T-cell (primary cell): ENCODE results near the gene SLC35B1. TPM values are rescaled to one million over a fixed set of nuclear protein-coding genes. Genes with fewer than 3 reads are reported as not detected.
"Not testable (repeated sequence)": the region's sequence is repeated elsewhere in the genome, so short reads cannot be mapped to it uniquely, and the experiment has no call there.

ENCODE experiments used
- ATAC-seq, 4 experiments: fragments of 200-7000 bp in 3 of 4; fragments of 150-1000 bp in 1 of 4; cut with Tn5 transposase; replicated peaks in 1 of 4; 1 replicate in 3 of 4; 2 replicates in 1 of 4; pipeline ENCODE4 v1.10.0; 2021; ENCODE audit warnings: moderate library complexity in 3 of 4, mild to moderate bottlenecking in 2 of 4, moderate number of reproducible peaks in 1 of 4
- CTCF ChIA-PET, 2 donors: fragments of 300-600 bp; sonication (Branson Sonifier 250); formaldehyde crosslinking; loops; one replicate each; lab custom pipeline; 2022; ENCODE audit warnings: antibody characterized with exemption in 2 of 2; lab: Charles Lee
- POLR2A ChIA-PET, 2 donors: fragments of 300-600 bp; sonication (Branson Sonifier 250); formaldehyde crosslinking; loops; one replicate each; lab custom pipeline; 2022; ENCODE audit warnings: antibody characterized with exemption in 2 of 2; lab: Charles Lee
- DNase-seq, 35 experiments: peaks; one replicate each; pipeline versions ENCODE4 v3.0.0 to v3.0.0-alpha.2; 2013 to 2023
- H3K27ac ChIP-seq: one replicate; pipeline ENCODE4 v1.5.1; 2013; ENCODE audit warnings: low read length
- H3K27me3 ChIP-seq, 2 experiments: replicated peaks in 1 of 2; 1 replicate in 1 of 2; 2 replicates in 1 of 2; pipeline versions ENCODE4 v1.6.1 to v1.7.0; 2013; ENCODE audit warnings: low read length in 1 of 2, mixed read lengths in 1 of 2; ENCODE audit not compliant: control insufficient read depth in 2 of 2, insufficient read depth in 2 of 2; ENCODE audit errors: extremely low read depth in 1 of 2
- H3K36me3 ChIP-seq, 2 donors: 1 replicate in 1 of 2; 2 replicates in 1 of 2; pipeline versions ENCODE4 v1.6.1 to v1.7.0; 2013; ENCODE audit warnings: low read length in 1 of 2; ENCODE audit not compliant: control insufficient read depth in 2 of 2, insufficient read depth in 1 of 2; ENCODE audit errors: extremely low read depth in 1 of 2
- H3K4me1 ChIP-seq, 2 experiments: 1 replicate in 1 of 2; 2 replicates in 1 of 2; pipeline versions ENCODE4 v1.6.1 to v1.7.0; 2013; ENCODE audit warnings: low read length in 2 of 2, mixed read lengths in 1 of 2; ENCODE audit not compliant: insufficient read depth in 2 of 2, control insufficient read depth in 1 of 2; ENCODE audit errors: extremely low read depth in 1 of 2
- H3K4me3 ChIP-seq, 2 donors: 1 replicate in 1 of 2; 2 replicates in 1 of 2; pipeline versions ENCODE4 v1.5.1 to v1.7.0; 2013; ENCODE audit warnings: mild to moderate bottlenecking in 2 of 2, low read length in 1 of 2, moderate library complexity in 1 of 2; ENCODE audit not compliant: control insufficient read depth in 1 of 2; ENCODE audit errors: extremely low read depth in 1 of 2
- H3K9me3 ChIP-seq: 2 replicates; pipeline ENCODE4 v1.7.0; 2013
- H3K27ac Mint-ChIP-seq, 2 donors: one replicate each; pipeline ENCODE4 v1.8.0; 2020 to 2021; ENCODE audit warnings: mild to moderate bottlenecking in 2 of 2, mixed read lengths in 2 of 2
- H3K27me3 Mint-ChIP-seq, 2 donors: one replicate each; pipeline ENCODE4 v1.8.0; 2021 to 2022; ENCODE audit warnings: mixed read lengths in 2 of 2
- H3K36me3 Mint-ChIP-seq: one replicate; pipeline ENCODE4 v1.8.0; 2021; ENCODE audit warnings: mixed read lengths
- H3K4me1 Mint-ChIP-seq, 3 donors: one replicate each; pipeline ENCODE4 v1.8.0; 2020 to 2022; ENCODE audit warnings: mixed read lengths in 3 of 3, mild to moderate bottlenecking in 1 of 3
- H3K4me3 Mint-ChIP-seq, 3 donors: one replicate each; pipeline ENCODE4 v1.8.0; 2020 to 2022; ENCODE audit warnings: mild to moderate bottlenecking in 3 of 3, mixed read lengths in 3 of 3, moderate library complexity in 3 of 3
- H3K9me3 Mint-ChIP-seq, 3 donors: one replicate each; pipeline ENCODE4 v1.8.0; 2020 to 2022; ENCODE audit warnings: mixed read lengths in 3 of 3
- WGBS: methylation state at CpG from one replicate; pipeline ENCODE4 v1.1.5; 2013; ENCODE audit warnings: missing lambda C conversion rate; ENCODE audit not compliant: insufficient coverage; 5-methylcytosine and 5-hydroxymethylcytosine counted together
- total RNA-seq, 35 experiments: library from RNA in 6 of 35; stranded (reverse) in 6 of 35; fragments of 120-200 nt in 1 of 35; gene quantifications; one replicate each; pipeline versions ENCODE4 v1.2.1 to v1.2.4 and lab custom pipeline; 2013 to 2026

Gene SLC35B1
- total RNA-seq, 5 donors from 2014 or later (not counting 1 experiment from before 2014, with no cell fraction given), result 40.5 to 57.1 (median 42.8) TPM

- WGBS, result 7% methylated on average over 39 of the region's 53 CpGs
- ATAC-seq, result peak; percentile 87 to 97 (median 92)
- DNase-seq, result peak; percentile 97 to 100 (median 99)
- no peaks in the 10 kb centered on the region for H3K27me3 Mint-ChIP-seq
- Histone ChIP-seq H3K4me3 (peak within 1 kb of the TSS; percentile 82 to 89), H3K36me3 (peaks cover 8 to 11% of the 10 kb centered on the region in 2 donors), H3K4me1 (peaks cover 24 to 26% of the 10 kb centered on the region in 2 experiments), H3K27me3 (no peaks in the 10 kb centered on the region), H3K9me3 (no peaks in the 10 kb centered on the region), H3K27ac (peak within 1 kb of the TSS; percentile 99)
- peak within 1 kb of the TSS; percentile 95 to 98 for H3K27ac Mint-ChIP-seq
- H3K9me3 Mint-ChIP-seq, result no peaks in the 10 kb centered on the region
- H3K4me1 Mint-ChIP-seq, result peaks cover 42 to 51% (median 44%) of the 10 kb centered on the region in 3 donors
- peaks cover 16% of the 10 kb centered on the region for H3K36me3 Mint-ChIP-seq
- H3K4me3 Mint-ChIP-seq, result peak within 1 kb of the TSS; percentile 79 to 91 (median 89)
- ChIA-PET POLR2A (interaction anchor here (0.5 to 0.6 kb wide), 2 partner anchors 10 to 34 kb away, joined by 3 read pairs; no protein-coding TSS in a partner anchor), CTCF (interaction anchor here in 1 of 2 donors (0.6 to 1.0 kb wide), 3 partner anchors 37 to 1234 kb away, joined by 3 to 9 read pairs (median 3); no protein-coding TSS in a partner anchor)
Measured at GRCh38 chr17:49677933-49678847, 29.6 kb downstream of the SLC35B1 start, which contains the start of gene SPOP. SPOP (minus strand) TSS chr17:49678097; CDS start chr17:49622810, 55,287 bp downstream.

GRCh38 chr17:49677134-49677932, 30.4 kb downstream of the SLC35B1 start:
- H3K4me3 Mint-ChIP-seq, result peak overlapping the region; percentile 79 to 91 (median 89)
- ATAC-seq (peak; percentile 62 to 67 (median 66)), DNase-seq (peak; percentile 87 to 98 (median 93))
- no peaks in the 10 kb centered on the region for H3K27me3 Mint-ChIP-seq
- H3K27ac ChIP-seq, result peak overlapping the region; percentile 99
- POLR2A ChIA-PET, result interaction anchor here (0.5 to 1.2 kb wide), 13 partner anchors 12 to 1368 kb away, joined by 3 to 13 read pairs (median 6); partner anchors contain the start of gene SLC35B1 (in 1 of the 2)
- H3K36me3 ChIP-seq, result peaks cover 8 to 13% of the 10 kb centered on the region in 2 donors
- H3K4me3 ChIP-seq, result peak overlapping the region; percentile 82 to 89
- WGBS, result 0% methylated on average over 17 of the region's 34 CpGs
- CTCF ChIA-PET, result interaction anchor here (0.6 to 1.0 kb wide), 13 partner anchors 9 to 1235 kb away, joined by 3 to 9 read pairs (median 5); no protein-coding TSS in a partner anchor
- H3K4me1 Mint-ChIP-seq, result peaks cover 49 to 57% (median 50%) of the 10 kb centered on the region in 3 donors
- peaks cover 16% of the 10 kb centered on the region for H3K36me3 Mint-ChIP-seq
- H3K27me3 ChIP-seq, result no peaks in the 10 kb centered on the region
- no peaks in the 10 kb centered on the region for H3K9me3 ChIP-seq
- H3K4me1 ChIP-seq, result peaks cover 24 to 31% of the 10 kb centered on the region in 2 experiments
- H3K9me3 Mint-ChIP-seq, result no peaks in the 10 kb centered on the region
- peak overlapping the region; percentile 95 to 98 for H3K27ac Mint-ChIP-seq

GRCh38 chr17:49676276-49676868, 31.4 kb downstream of the SLC35B1 start:
- ChIA-PET CTCF (interaction anchor here (0.6 to 0.8 kb wide), 6 partner anchors 16 to 647 kb away, joined by 3 to 9 read pairs (median 3); partner anchors contain the start of gene FAM117A (in 1 of the 2)), POLR2A (interaction anchor here in 1 of 2 donors (0.9 to 1.2 kb wide), 3 partner anchors 32 to 112 kb away, joined by 4 to 7 read pairs (median 6); partner anchors contain the start of genes FAM117A and SLC35B1)
- H3K27ac Mint-ChIP-seq, result peak overlapping the region; percentile 95 to 98
- DNase-seq, result peak in 24 of 35 experiments; percentile 8 to 85 (median 30)
- WGBS, result 10% methylated on average over 2 of the region's 5 CpGs
- no peaks in the 10 kb centered on the region for H3K27me3 ChIP-seq
- no peaks in the 10 kb centered on the region for H3K27me3 Mint-ChIP-seq
- peaks cover 54 to 63% (median 57%) of the 10 kb centered on the region in 3 donors for H3K4me1 Mint-ChIP-seq
- peaks cover 16% of the 10 kb centered on the region for H3K36me3 Mint-ChIP-seq
- H3K27ac ChIP-seq, result peak overlapping the region; percentile 99
- ATAC-seq, result peak in 1 of 4 experiments; percentile 49
- H3K4me3 Mint-ChIP-seq, result peak overlapping the region; percentile 79 to 91 (median 89)
- H3K4me1 ChIP-seq, result peaks cover 27 to 35% of the 10 kb centered on the region in 2 experiments
- peaks cover 8 to 13% of the 10 kb centered on the region in 2 donors for H3K36me3 ChIP-seq
- no peaks in the 10 kb centered on the region for H3K9me3 ChIP-seq
- peak overlapping the region; percentile 46 to 89 for H3K4me3 ChIP-seq
- H3K9me3 Mint-ChIP-seq, result no peaks in the 10 kb centered on the region

- Mint-ChIP-seq H3K36me3 (peaks cover 16% of the 10 kb centered on the region), H3K27ac (peak overlapping the region; percentile 95 to 98), H3K9me3 (no peaks in the 10 kb centered on the region), H3K27me3 (no peaks in the 10 kb centered on the region), H3K4me1 (peaks cover 69 to 74% (median 70%) of the 10 kb centered on the region in 3 donors), H3K4me3 (peak overlapping the region; percentile 25 to 89 (median 79))
- POLR2A ChIA-PET, result interaction anchor here in 1 of 2 donors (0.5 to 0.9 kb wide), 3 partner anchors 49 to 394 kb away, joined by 3 to 4 read pairs (median 3); no protein-coding TSS in a partner anchor
- CTCF ChIA-PET, result interaction anchor here in 1 of 2 donors (1.3 kb wide), 1 partner anchor 13 kb away, joined by 3 read pairs; no protein-coding TSS in a partner anchor
- Histone ChIP-seq H3K36me3 (peaks cover 8 to 13% of the 10 kb centered on the region in 2 donors), H3K4me1 (peaks cover 32 to 35% of the 10 kb centered on the region in 2 experiments), H3K27me3 (no peaks in the 10 kb centered on the region), H3K4me3 (no peak overlapping the region), H3K9me3 (no peaks in the 10 kb centered on the region), H3K27ac (peak overlapping the region; percentile 99)
- ATAC-seq (no peak), DNase-seq (no peak)
Measured at GRCh38 chr17:49674507-49674906, 33.3 kb downstream of the SLC35B1 start.

GRCh38 chr17:49673679-49674078, 34.1 kb downstream of the SLC35B1 start:
- peaks cover 32 to 35% of the 10 kb centered on the region in 2 experiments for H3K4me1 ChIP-seq
- H3K9me3 ChIP-seq, H3K4me3 ChIP-seq, H3K27ac ChIP-seq, H3K27me3 Mint-ChIP-seq, DNase-seq, H3K9me3 Mint-ChIP-seq, POLR2A ChIA-PET, CTCF ChIA-PET, H3K27me3 ChIP-seq, ATAC-seq: not testable (repeated sequence)
- 93% methylated on average over 3 of the region's 6 CpGs for WGBS
- peak overlapping the region in 2 of 3 donors; percentile 32 for H3K4me3 Mint-ChIP-seq
- peaks cover 8 to 13% of the 10 kb centered on the region in 2 donors for H3K36me3 ChIP-seq
- peaks cover 16% of the 10 kb centered on the region for H3K36me3 Mint-ChIP-seq
- peak overlapping the region; percentile 71 to 78 for H3K27ac Mint-ChIP-seq
- H3K4me1 Mint-ChIP-seq, result peaks cover 69 to 74% (median 70%) of the 10 kb centered on the region in 3 donors
